HG02610 (cell line): ENCODE results near the gene UBAC2.
"Not testable (repeated sequence)": the region's sequence is repeated elsewhere in the genome, so short reads cannot be mapped to it uniquely, and the experiment has no call there.

Experiments
- ATAC-seq: cut with Tn5 transposase; IDR thresholded peaks from one replicate; pipeline ENCODE4 v1.9.1; 2021; ENCODE audit warnings: mild to moderate bottlenecking, moderate library complexity; ENCODE audit not compliant: unreplicated experiment

Gene UBAC2

DNA sequence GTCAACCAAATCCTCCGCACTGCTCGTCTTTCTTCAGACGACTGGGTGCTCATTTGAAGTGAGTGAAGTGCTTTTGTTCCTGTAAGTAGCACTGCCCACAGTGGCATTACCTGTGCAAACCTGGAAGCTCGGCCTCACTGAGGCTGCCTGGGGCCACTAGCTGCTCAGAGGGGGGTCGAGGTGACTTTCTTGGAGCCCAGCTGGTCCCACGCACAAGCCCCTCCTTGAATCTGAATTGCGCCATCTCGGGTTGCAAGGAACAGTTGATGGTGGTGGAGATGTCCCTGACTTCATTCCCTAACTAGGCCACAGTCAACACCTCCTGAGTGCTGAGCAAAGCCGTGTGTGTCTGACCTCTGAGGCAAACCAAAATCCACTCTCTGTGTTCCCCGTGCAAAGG lies 185.8 kb downstream of the UBAC2 start:
- ATAC-seq, result no peak

DNA sequence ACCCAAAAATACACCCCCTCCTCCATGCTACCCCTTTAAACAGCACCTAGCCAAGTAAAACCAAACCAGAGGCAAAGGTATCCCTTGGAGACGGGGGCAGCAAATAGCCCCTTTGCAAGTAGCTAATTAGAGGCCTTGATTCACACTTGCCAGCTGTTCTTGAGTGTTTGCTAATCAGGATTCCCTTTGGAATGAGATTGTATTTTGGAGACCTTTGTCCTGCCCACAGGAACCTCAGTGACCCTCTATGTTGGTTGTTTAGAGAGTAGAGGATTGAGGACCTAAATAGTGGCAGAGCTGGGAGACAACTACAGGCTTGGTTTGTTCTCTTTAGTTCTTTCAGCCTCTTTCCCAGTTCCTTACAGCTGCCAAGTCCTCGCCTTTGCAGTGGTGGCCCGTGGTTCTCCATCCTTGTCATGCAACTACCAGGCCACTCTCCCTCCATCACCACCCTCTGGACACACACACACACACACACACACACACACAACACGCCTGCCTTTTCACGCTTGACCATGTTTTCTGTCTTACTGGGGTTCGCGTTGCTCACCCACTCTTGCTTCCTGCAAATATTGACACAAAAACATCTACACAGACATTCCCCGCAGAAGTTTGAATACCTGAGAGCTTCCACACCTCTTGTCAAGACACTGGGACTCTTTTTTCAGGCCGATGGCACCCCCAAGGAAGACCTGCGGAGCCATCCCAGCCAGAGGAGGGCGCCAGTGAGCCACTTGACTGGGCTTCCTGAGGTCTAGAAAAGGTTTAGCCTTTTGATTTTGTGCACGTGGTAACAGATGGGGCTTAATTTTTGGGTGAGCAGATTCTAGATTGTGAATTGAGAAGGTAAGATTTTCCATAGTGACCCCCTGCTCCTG lies 186.5 kb downstream of the UBAC2 start:
- ATAC-seq, result peak; percentile 67

DNA sequence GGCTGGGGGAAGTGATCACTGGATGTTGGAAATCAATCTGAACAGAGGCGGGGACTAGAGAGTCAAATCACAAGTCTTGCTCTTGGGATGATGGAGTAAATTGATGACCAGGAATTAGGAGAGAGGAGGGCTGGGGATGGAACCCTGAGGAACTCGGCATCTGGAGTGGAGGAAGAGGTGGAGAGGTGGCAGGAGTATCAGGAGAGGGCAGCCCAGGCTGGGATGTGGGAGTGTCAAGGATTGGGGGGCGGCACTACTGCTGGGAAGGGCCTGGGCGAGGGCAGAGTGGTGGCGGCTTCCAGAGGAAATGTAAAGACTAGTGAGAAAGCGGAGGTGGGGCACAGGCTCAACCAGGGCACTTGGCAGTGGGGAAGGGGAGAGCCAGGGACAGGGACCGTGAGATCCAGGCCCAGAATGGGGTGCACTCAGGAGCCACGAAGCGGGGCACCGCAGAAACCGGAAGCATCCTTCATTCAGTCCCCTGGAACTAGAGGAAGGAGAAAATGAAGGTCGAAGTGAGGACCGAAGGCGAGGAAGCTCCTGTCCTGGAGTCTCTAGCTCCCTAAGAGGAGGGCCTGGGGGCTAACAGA lies 187.8 kb downstream of the UBAC2 start:
- ATAC-seq, result no peak

DNA sequence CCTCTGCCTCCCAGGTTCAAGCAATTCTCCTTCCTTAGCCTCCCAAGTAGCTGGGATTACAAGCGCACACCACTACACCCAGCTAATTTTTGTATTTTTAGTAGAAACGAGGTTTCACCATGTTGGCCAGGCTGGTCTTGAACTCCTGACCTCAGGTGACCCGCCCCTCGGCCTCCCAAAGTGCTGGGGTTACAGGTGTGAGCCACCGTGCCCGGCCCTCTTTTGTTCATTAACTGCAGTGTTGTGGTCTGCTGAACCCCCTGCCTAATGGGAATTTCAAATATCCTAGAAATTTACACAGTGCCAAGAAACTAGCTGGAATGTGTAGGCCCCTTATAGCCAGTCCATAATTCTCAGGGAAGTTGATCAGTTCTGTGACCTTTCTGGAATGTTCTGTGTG lies 188.4 kb downstream of the UBAC2 start:
- ATAC-seq, result not testable (repeated sequence)

DNA sequence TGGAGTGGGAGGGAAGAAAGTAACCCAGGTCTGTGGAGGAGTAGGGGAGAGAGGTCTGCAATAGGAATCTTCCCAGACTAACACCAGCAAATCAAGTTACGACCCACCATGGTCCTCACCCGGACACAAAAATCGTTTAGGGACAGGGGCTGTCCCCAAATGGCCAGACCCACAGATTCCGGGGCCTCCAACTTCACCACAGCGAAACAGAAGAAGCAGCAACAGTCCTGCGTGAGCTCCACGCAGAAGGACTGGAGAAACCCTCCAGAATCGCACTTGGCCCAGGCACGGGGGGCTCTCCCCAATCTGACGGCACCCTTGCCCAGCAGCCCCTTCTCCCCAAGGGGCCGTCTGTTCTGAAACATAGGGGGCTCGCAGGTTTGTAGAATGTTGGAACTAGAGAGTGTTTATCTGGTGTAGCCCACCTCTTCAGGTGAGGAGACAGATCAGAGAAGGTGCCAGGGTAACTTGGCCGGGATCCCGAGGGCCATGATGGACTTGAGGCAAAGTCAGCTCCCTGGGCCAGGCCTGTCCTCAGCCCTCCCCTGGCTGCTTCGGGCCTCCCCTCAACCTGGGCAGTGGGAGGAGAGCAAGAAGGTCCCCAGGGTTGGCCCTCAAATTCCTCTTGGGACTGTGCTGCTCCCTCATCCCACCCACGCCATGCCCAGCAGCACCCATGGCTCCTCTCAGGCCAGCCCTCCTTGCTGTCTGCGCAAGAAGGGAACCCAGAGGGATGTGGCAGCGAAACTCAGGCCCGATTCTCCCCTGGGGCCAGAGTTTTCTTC lies 189.1 kb downstream of the UBAC2 start:
- ATAC-seq, result no peak

DNA sequence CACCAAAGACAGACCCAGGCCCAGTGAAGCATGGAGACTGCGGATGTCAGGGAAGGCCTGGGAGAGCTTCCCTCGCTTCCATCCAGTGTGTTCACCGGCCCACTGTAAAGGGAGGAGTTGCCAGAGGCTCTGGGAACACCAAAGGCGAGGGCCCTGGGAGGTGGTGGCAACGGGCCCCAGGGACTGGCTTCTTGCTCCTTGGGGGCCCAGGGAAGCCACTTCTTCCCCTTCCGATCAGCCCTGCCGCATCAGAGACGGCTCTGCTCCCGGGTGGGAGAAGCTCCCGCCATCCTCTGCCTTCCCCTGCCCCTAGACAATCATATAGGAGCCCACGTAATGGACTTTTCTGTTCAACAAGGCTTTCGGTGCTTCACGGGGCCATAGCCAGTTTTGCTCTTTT lies 189.9 kb downstream of the UBAC2 start:
- no peak for ATAC-seq

DNA sequence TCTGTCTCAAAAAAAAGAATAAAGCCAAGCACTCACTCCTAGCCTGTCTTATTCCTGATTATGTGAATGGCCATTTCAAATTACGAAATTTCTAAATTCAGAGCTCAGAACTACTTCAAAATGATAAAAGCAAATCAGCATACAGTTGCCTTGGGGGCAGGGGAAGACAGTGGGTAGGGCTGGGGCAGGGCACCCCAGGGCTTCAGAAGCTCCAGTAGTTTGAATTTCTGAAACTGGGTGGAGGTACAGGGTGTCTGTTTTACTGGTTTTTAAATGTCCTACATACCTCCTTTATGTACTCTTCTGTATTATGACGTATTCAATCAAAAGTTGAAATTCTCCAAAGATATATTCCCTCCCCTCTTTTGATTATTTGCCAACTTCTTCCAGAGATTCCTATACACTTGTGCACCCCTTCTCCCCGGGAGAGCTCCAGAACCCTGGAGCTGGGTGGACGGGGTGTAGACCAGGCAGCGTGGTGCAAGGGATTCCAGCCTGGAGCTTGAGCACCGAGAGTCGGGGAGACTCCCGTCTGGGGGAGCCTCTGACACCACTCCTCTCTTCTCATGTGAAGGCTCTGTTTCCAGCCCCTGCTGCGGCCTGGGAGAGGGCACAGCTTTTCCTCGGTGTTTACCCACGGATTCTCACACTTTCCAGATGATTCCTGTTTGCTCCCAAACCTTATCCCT lies 191.3 kb downstream of the UBAC2 start:
- no peak for ATAC-seq

DNA sequence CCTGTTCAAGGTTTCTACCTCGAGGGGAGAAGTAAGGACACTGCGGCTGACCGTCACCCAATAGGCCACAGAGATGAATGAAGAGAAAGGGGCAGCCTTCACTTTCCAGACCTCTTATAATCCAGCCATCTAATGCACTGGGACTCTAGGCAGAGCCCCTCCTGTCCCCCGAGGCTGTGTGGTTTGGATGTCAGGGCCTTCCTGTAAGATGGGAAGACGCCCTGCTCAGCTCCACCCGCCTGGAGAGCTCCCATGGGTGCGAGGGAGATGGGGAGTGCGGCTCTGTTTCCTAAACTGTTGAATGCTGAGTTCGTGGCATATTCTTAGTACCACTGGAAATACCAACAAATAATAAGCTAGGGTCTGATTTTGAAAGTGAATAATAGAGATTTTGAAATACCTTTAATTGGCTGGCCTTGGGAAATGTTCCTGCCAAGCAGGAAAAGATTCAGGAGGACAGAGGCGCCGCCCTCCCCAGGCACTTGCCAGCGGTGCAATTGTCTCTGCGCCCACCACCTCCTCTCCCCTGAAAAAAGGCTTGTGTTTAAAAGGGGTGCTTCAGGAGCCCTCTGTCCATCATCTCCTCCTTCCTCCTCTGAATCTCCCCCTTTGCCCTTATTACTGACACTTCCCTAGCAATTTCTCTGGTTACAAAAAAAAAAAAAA lies 191.9 kb downstream of the UBAC2 start:
- no peak for ATAC-seq

DNA sequence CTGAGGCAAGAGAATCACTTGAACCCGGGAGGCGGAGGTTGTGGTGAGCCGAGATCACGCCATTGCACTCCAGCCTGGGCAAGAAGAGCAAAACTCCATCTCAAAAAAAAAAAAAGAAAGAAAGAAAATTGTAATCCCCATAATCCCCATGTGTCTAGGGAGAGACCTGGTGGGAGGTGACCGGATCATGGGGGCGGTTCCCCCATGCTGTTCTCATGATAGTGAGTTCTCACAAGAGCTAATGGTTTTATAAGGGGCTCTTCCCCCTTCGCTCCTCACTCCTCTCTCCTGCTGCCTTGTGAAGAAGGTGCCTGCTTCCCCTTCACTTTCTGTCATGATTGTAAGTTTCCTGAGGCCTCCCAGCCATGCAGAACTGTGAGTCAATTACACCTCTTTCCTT lies 192.7 kb downstream of the UBAC2 start:
- ATAC-seq, result not testable (repeated sequence)

DNA sequence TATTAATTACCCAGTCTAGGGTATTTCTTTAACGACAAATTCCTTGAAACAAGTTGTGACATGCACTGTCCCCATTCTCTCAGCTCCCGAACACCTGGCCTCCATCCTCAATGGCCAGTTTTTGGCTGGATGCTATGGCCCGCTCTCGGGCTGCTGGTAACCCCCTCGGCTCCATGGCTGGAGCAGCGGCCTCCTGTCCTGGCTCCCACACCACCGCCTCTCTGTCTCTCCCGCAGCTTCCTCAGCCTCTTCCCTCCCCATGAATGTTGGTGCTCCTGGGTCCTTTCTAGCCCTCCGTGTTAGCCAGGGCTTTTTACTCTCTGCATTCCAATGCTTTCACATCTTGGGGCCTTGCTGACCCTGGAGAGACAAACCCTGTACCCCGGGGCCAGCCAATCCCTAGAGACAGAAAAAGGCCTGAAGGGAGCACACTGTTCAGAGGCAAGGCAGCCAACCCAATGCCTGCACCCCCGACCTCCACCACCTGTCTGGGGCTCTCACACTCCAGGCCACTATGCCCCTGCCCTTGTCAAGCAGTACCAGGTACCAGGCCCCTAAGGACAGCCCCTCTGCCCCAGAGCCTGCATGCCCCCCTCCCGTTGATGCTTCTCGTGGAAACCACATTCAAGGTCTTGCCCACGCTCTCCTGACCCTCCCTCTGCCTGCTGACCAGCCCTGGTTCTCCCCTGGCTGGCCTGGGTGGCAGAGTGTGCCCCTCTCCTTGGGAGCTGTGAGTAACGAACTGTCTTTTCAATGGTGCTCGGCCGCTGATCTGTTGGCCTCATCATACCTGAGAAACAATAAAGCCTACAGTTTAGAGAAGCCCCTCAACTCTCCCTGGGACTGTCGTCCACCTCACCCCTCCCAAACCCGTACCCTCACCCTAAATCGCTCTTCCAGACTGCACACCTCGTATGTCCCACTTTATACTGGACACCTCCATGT lies 193.4 kb downstream of the UBAC2 start:
- no peak for ATAC-seq

DNA sequence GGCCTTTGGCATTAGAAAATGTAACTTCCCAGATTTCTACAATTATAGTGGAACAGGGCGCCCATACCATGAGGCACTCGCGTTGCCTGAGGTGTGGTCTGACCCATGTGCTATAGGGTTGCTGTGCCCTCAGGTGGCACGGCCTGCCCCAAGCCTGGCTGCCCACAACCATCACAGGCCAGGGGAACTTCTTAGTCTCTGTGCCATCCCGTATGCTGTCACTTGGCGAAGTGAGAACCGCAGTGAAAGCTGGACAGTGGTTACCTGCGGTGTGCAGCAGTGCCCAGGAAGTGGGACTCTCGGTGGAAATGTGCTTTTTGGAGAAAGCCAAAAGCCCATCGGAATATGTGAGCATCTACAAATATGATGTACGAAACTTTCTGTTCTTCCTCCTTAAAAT lies 194.8 kb downstream of the UBAC2 start:
- no peak for ATAC-seq

DNA sequence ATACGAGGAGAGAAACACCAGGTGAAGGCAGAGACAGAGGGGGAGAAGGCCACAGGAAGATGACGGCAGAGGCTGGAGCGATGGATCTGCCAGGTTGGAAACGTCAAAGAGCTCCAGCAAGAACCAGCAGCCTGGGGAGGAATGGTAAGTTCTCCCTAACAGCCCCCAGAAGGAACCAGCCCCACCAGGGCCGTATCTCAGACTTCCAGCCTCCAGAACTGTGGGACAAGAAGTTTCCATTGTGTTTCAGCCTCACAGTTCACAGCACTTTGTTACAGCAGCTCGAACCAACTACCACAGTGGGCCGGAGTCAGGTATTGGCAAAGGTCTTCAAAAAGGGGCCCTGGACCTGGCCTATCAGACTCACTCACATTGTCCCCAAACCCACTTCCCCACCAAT lies 195.8 kb downstream of the UBAC2 start:
- no peak for ATAC-seq

DNA sequence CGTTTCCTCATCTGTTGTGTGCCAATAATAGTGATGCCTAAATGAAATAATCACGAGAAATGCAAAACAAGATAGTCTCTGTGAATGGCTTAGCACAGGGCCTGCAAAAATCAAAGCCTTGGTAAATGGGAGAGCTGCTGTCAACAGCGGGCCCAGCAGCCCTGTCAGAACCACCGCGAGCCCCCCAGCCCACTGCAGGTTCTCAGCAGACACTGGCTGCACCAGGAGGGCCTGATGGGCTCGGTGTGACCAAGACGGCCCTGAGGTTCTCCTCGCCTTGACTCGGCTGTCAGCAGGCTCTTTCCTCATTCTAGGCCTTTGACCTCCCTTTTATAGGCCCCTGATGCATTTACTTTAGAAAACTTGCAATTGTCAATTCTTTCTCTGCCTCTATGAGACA lies 197.4 kb downstream of the UBAC2 start:
- no peak for ATAC-seq

DNA sequence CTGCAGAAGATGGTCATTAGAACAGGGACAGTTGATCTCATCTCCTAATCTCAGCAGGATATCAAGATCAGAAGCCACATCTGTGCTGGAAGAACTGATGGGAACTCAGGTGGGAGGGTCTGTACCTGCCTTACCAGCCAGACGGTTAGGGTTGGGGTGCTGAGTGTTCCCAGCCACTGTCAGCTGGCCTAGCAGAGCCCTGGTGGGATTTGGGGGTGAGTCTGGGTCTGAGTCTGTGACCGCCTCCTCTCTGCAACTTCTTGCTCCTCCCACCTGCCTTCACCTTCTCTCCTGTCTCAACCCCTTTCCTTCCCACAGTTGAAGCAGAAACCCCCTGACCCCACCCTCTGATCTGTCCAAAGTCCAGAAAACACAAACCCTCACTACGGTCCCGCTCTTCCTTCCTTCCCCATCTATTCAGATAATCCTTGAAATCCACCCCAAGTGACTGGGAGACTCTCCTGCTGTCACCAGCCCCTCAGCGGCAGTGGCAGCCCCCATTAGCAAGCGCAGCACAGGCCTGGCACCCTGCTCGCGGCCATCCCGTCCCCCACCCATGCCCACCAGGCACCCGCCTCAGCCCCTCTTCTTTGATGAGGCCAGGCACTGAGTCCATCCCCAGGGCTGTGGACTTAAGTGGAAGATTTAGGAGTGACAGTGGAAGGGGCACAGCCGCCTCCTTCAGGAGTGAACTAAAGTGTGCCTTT lies 198.4 kb downstream of the UBAC2 start:
- no peak for ATAC-seq

DNA sequence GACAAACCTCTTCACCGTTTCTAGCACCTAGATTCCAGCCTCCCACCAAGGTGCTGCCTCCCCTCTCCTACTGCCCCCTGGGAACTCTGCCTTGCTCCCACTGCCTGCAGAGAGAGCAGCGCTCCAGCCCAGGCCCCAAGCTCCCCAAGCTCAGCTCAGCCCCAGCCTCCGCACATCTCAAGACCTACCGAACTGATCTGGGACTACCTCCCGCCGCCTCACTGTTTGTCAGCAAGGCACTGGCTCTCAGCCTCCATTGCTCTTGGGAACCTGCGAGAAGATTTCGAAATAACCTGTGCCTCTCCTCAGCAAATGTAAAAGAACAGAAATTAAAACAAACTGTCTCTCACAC lies 198.9 kb downstream of the UBAC2 start:
- ATAC-seq, result no peak

DNA sequence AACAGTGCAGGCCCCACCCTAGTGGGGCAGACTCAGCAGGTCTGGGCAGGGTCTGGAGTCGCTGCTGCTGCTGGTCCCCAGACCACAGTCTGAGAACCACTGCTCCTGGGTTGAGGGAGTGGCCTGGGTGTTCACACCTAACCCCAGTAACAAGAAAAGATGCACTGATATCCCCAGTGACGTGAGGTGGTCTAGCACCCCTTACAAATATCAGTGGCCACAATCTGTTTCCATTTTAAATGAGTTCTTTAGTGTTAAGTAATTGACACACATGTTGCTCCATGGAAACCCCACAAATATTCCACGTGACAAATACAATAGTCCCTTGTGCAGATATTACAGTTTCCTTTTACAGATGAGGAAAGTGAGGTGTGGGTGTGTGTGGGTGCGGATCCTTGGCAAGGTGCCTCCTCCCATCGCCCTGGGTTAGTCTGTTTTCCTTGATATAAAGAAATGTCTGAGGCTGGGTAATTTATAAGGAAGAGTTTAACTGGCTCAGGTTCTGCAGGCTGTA lies 202.9 kb downstream of the UBAC2 start:
- no peak for ATAC-seq

DNA sequence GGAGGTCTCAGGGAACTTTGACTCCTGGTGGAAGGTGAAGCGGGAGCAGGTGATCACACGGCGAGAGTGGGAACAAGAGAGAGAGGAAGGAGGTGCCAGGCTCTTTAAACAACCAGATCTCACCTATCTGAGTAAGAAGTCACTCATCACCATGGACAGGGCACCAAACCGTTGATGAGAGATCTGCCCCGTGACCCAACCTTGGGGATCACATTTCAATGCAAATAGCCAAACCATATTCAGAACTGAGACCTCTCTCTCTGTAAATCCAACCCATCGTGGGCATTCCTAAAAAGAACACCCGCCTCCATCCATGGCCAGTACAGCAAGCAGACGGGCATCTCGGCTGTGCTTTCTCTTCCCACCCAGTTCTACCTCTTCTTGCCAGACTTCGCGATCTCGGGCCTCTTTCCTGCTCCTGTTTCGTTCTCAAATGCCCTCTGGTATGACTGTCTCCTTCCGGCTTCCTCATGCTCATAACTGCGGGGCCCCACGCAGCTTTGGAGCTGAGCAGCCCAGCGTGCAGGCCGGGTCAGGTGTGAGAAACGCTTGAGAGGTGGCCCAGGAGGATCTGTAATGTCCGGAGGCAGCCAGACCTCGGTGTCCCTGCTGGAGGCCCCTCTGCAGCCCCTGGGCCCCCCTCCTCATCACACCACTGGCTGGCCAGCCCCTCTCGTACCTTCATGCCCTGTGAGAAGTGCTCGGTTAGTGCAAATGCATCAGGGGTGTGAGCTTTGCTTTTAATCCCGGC lies 203.5 kb downstream of the UBAC2 start:
- ATAC-seq, result no peak

DNA sequence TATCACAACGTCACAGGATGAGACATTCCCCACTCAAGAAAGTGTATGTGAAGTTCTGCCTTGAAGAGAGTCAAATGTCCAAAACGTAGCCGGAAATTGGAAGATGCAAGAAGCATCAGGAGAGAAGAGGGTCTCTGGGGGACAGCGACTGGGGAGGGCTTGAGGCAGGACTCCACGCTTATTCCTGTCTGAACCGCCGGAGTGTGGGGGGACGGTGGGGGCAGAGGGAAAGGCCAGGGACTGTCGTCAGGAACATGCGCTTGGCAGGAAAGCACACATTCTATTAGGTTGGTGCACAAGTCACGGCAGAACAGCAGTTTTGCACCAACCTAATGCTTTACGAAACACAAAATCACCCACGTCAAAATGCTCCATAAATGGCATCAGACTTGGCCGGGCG lies 205.3 kb downstream of the UBAC2 start:
- no peak for ATAC-seq
